RPMI7951 (cell line): ENCODE measurements around the gene MPO. TPM values are rescaled to one million over a fixed set of nuclear protein-coding genes. Genes with fewer than 3 reads are reported as not detected.

Experiments used
- DNase-seq: peaks from one replicate; pipeline ENCODE4 v3.0.0-alpha.2; 2012; ENCODE audit warnings: low read depth
- total RNA-seq: library from RNA; depleted of rRNA; stranded (reverse); fragments of >200 nt; shearing (Covaris generic); gene quantifications from 2 replicates; pipeline ENCODE4 v1.2.3, GENCODE V29; 2014; rRNA removed

The MPO gene, protein sequence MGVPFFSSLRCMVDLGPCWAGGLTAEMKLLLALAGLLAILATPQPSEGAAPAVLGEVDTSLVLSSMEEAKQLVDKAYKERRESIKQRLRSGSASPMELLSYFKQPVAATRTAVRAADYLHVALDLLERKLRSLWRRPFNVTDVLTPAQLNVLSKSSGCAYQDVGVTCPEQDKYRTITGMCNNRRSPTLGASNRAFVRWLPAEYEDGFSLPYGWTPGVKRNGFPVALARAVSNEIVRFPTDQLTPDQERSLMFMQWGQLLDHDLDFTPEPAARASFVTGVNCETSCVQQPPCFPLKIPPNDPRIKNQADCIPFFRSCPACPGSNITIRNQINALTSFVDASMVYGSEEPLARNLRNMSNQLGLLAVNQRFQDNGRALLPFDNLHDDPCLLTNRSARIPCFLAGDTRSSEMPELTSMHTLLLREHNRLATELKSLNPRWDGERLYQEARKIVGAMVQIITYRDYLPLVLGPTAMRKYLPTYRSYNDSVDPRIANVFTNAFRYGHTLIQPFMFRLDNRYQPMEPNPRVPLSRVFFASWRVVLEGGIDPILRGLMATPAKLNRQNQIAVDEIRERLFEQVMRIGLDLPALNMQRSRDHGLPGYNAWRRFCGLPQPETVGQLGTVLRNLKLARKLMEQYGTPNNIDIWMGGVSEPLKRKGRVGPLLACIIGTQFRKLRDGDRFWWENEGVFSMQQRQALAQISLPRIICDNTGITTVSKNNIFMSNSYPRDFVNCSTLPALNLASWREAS
- total RNA-seq = 0.12 TPM in 1 of 2 replicates, not detected in the other

DNA sequence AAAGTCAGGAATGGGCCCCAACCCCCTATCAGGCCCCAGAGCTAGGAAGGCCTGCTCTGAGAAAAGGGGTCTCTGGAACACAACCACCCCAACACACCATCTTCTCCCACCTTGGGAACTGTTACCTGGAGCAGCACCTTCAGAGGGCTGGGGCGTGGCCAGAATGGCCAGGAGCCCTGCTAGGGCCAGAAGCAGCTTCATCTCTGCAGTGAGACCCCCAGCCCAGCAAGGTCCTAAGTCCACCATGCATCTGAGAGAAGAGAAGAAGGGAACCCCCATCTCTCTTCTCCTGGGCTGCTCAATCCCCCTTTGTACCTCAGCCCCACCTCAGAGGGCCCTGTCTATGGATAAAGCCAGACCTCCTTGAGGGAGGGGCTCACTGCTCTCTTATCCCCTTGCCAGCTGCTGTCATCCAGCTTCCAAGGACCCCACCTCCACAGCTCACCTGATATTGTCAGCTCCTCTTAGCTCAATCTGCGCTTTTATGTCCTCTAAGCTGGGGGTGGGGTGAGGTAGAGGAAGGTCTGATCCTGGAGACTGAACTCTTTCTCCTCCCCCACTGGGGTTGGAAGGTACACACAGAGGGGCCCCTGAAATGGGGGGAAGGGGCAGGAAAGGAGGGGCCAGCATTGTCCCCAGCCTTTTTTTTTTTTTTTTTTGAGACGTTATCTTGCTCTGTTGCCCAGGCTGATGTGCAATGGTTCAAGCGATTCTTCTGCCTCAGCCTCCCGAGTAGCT lies at the start of gene MPO:
MPO (minus strand) TSS at position 456 of the 738 bp plus-strand sequence; CDS start at position 279, 177 bp downstream.
- DNase-seq = no peak

- no peak for DNase-seq
Measured at GRCh38 chr17:58329810-58330537, 49.2 kb upstream of the MPO start.

- DNase-seq = no peak
Measured at GRCh38 chr17:58329035-58329809, 48.5 kb upstream of the MPO start.

- no peak for DNase-seq
Measured at GRCh38 chr17:58328195-58329034, 47.7 kb upstream of the MPO start, which contains the start of gene TSPOAP1. Gene TSPOAP1, minus strand, starts transcription at chr17:58328795. Its CDS starts 875 bp downstream, at chr17:58327920.

DNA sequence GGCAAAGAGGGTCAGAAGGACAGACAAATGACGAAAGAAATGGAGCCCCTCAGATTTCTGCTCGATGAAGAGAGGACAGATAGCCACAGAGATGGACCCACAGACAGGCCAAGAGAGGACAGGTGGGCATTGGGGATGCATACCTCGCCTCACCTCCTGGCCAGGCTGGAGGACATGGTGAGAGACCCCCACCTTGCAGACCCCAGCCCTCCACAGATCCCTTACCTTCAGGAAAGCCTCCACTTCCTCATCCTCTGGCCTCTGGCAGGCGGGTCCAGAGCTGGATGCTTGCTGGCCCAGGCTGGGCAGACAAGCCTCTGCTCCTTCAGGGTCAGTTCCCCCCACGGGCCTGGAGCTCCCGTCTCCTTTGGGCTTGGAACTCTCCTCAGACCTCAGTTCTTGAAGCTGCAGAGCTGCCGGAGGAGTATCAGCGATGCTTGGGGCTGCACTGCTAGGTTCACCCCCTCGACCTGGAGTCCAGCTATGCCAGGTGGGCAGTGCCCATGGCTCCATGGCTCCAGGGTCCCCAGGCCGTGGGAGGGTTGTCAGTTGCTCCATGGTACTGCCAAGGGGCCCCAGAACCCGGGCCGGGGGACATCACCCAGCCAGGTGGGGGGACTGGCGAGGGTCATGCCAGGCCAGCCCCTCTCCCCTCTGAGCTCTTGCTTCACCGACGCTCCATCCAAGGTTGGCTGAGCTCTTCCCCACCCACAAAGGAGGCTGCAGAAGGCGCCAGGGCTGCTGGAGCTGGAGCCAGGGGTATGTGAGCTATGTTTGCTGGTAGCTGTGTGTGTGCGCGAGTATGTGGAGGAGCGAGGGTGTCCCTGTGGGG lies 46.8 kb upstream of the MPO start:
- no peak for DNase-seq

- no peak for DNase-seq
Measured at GRCh38 chr17:58326609-58327362, 46.1 kb upstream of the MPO start.

DNA sequence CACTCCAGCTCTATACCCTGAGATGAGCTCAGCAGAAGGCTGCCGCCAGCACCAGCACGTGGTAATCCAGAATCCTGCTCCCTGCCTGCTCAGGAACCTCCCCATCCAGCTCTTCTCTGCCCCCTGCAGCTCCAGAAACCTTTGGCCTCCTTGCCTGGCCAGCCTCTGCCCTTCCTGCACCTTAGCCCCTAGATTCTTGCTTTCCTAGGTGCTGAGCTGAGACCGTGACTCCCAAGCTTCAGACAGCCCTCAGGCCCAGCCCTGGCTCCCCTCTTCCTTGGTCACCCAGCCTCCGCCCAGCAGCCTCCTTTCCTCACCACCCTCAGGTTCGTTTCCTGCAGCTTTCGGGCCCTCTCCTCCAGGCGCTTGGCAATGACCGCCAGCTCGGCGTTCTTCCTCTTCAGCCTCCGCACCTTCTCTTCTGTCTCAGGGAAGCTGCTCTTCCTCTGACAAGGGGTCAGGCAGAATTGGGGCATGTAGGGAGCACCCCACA lies 45.3 kb upstream of the MPO start:
- no peak for DNase-seq

GRCh38 chr17:58325289-58325726 lies 44.6 kb upstream of the MPO start:
- DNase-seq = no peak

DNA sequence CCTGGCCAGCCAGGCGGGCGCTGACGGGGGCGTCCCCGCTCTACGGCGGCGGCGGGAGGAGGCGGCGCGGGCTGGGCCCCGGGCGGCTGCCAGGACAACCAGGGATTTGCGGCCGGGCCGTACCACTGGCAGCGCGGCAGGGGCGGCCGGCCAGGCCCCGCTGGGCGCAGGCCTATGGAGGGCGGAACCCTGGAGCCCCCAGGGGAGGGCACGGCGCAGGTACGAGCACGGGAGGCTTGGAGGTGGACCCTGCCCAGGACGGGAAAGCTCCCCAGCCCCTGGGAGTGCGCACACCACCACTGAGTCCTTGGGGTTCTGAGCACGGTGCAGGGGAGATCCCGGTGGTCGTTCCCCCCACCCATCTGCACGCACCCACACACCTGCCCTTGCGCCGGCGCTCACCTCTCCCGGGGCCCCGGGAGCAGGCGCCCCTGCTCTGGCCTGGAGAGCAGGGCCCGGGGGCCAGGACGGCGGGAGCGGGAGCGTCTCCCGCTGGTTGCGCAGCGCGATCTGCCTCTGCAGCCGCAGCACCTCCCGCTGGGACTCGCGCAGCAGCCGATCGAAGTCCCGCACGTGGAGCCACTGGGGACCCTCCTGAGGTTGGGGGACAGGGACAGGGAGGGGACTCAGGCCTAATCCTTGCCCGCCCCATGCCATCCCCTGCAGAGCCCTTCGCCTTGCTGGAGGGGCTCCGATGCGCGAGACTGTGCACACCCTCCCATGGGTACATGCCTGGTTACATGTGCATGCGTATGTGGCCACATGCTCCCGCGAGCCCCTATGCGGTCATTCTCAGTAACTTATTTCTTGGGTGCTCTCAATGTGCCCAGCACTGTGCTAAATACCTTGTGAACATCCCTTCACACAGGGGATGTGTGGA lies 43.9 kb upstream of the MPO start:
- DNase-seq = peak; percentile 58

DNA sequence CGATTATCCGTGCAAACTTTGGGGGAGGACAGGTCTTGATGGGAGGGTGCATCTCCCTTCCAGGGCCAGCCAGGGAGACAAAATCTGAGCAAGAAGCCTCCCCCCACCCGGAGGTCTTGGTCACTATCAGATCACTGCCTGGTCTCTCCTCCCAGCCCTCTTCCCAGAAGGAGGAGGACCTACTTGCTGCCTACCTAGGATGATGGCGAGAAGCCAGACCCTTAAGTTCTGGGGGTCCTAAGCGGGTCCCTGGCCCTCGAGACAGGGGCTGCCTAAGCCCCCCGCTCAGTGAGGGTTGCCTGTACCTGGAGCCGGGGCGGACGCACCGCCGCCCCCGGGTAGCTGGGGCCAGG lies 43.3 kb upstream of the MPO start:
- no peak for DNase-seq

GRCh38 chr17:58323366-58324055 lies 42.8 kb upstream of the MPO start:
- no peak for DNase-seq

- no peak for DNase-seq
Measured at GRCh38 chr17:58322581-58323185, 41.9 kb upstream of the MPO start.

- DNase-seq = peak; percentile 26
Measured at GRCh38 chr17:58321571-58322525, 41.1 kb upstream of the MPO start.

GRCh38 chr17:58320570-58321323 lies 40.0 kb upstream of the MPO start:
- no peak for DNase-seq
